Measurements from ENCODE around the gene ZPBP2.
A peak's percentile ranks its signal among the peaks of the same experiment; 100 is the strongest.

Gene ZPBP2

GRCh38 chr17:39916918-39917317, 48.9 kb downstream of the ZPBP2 start:
- DNase-seq = peak in 1 of 3 experiments; percentile 4

GRCh38 chr17:39919087-39919683, 51.2 kb downstream of the ZPBP2 start:
- no peak for DNase-seq

GRCh38 chr17:39920218-39921210, 52.5 kb downstream of the ZPBP2 start:
- no peak for DNase-seq

GRCh38 chr17:39921323-39921722, 53.3 kb downstream of the ZPBP2 start:
- no peak for DNase-seq

GRCh38 chr17:39922006-39922405, 54.0 kb downstream of the ZPBP2 start:
- DNase-seq = no peak

GRCh38 chr17:39923230-39923629, 55.2 kb downstream of the ZPBP2 start:
- DNase-seq = no peak

- DNase-seq = no peak
Observed at GRCh38 chr17:39923836-39924690, 56.1 kb downstream of the ZPBP2 start.

GRCh38 chr17:39924691-39925055, 56.7 kb downstream of the ZPBP2 start:
- no peak for DNase-seq

GRCh38 chr17:39925282-39926134, 57.5 kb downstream of the ZPBP2 start:
- no peak for DNase-seq

GRCh38 chr17:39926135-39926587, 58.2 kb downstream of the ZPBP2 start:
- DNase-seq = no peak

GRCh38 chr17:39926588-39927100, 58.6 kb downstream of the ZPBP2 start:
- DNase-seq = peak in 2 of 3 experiments; percentile 60 to 61
